ENCODE data around the gene ARHGAP12.

ARHGAP12 gene

GRCh38 chr10:31838709-31839108 is 89.9 kb downstream of the ARHGAP12 start:
- Histone ChIP-seq H3K27ac (no peak overlapping the region), H3K4me3 (no peak overlapping the region)

- no peak overlapping the region for H3K4me3 ChIP-seq
- no peak overlapping the region for H3K27ac ChIP-seq
These were observed 90.6 kb downstream of the ARHGAP12 start for GRCh38 chr10:31838065-31838464.

GRCh38 chr10:31836569-31837406 is 91.8 kb downstream of the ARHGAP12 start:
- H3K4me3 ChIP-seq = no peak overlapping the region
- H3K27ac ChIP-seq = no peak overlapping the region

GRCh38 chr10:31833753-31834152 is 94.9 kb downstream of the ARHGAP12 start:
- H3K4me3 ChIP-seq = no peak overlapping the region

GRCh38 chr10:31832261-31832660 is 96.4 kb downstream of the ARHGAP12 start:
- H3K27ac ChIP-seq = no peak overlapping the region
- no peak overlapping the region for H3K4me3 ChIP-seq

More at GRCh38 chr10:31833753-31834152, 94.9 kb downstream of the ARHGAP12 start:
- H3K27ac ChIP-seq = no peak overlapping the region

- H3K27ac ChIP-seq = no peak overlapping the region
- H3K4me3 ChIP-seq = no peak overlapping the region
These were observed 97.7 kb downstream of the ARHGAP12 start for GRCh38 chr10:31830887-31831286.

GRCh38 chr10:31829776-31830175 is 98.9 kb downstream of the ARHGAP12 start:
- no peak overlapping the region for H3K27ac ChIP-seq
- no peak overlapping the region for H3K4me3 ChIP-seq

- H3K27ac ChIP-seq = peak overlapping the region in 1 of 21 experiments; percentile 53
These were observed 105.3 kb downstream of the ARHGAP12 start for GRCh38 chr10:31823358-31823757.

GRCh38 chr10:31822616-31823318 is 105.9 kb downstream of the ARHGAP12 start:
- Histone ChIP-seq H3K4me3 (no peak overlapping the region), H3K27ac (peak overlapping the region in 2 of 21 experiments; percentile 23 to 33)

More at GRCh38 chr10:31823358-31823757, 105.3 kb downstream of the ARHGAP12 start:
- H3K4me3 ChIP-seq = no peak overlapping the region

- peak overlapping the region in 2 of 21 experiments; percentile 23 to 33 for H3K27ac ChIP-seq
These were observed 106.5 kb downstream of the ARHGAP12 start for GRCh38 chr10:31822150-31822549.

GRCh38 chr10:31820778-31821369 is 107.8 kb downstream of the ARHGAP12 start:
- peak overlapping the region in 1 of 21 experiments; percentile 18 for H3K27ac ChIP-seq
- H3K4me3 ChIP-seq = no peak overlapping the region

More at GRCh38 chr10:31822150-31822549, 106.5 kb downstream of the ARHGAP12 start:
- no peak overlapping the region for H3K4me3 ChIP-seq

GRCh38 chr10:31820096-31820495 is 108.5 kb downstream of the ARHGAP12 start:
- peak overlapping the region in 3 of 21 experiments; percentile 10 to 66 (median 12) for H3K27ac ChIP-seq
- H3K4me3 ChIP-seq = no peak overlapping the region

- peak overlapping the region in 4 of 21 experiments; percentile 10 to 66 (median 17) for H3K27ac ChIP-seq
- no peak overlapping the region for H3K4me3 ChIP-seq
These were observed 109.2 kb downstream of the ARHGAP12 start for GRCh38 chr10:31819391-31819820.

GRCh38 chr10:31816318-31816717 is 112.3 kb downstream of the ARHGAP12 start:
- no peak overlapping the region for H3K27ac ChIP-seq
- no peak overlapping the region for H3K4me3 ChIP-seq

GRCh38 chr10:31808258-31809218 is 120.1 kb downstream of the ARHGAP12 start:
- Histone ChIP-seq H3K27ac (peak overlapping the region in 20 of 21 experiments; percentile 7 to 89 (median 71)), H3K4me3 (peak overlapping the region in 6 of 7 experiments; percentile 0 to 30 (median 12))

GRCh38 chr10:31804352-31804810 is 124.2 kb downstream of the ARHGAP12 start:
- Histone ChIP-seq H3K27ac (peak overlapping the region in 12 of 21 experiments; percentile 2 to 84 (median 39)), H3K4me3 (no peak overlapping the region)

- Histone ChIP-seq H3K4me3 (no peak overlapping the region), H3K27ac (peak overlapping the region in 6 of 21 experiments; percentile 2 to 60 (median 28))
These were observed 124.9 kb downstream of the ARHGAP12 start for GRCh38 chr10:31803606-31804351.

GRCh38 chr10:31799181-31799580 is 129.4 kb downstream of the ARHGAP12 start:
- H3K4me3 ChIP-seq = no peak overlapping the region
- H3K27ac ChIP-seq = no peak overlapping the region

Measured in skin epidermis (tissue), 12 donors.